ENCODE data around the gene CASK. TPM values are rescaled to one million over a fixed set of nuclear protein-coding genes. Genes with fewer than 3 reads are reported as not detected.
A peak's percentile ranks its signal among the peaks of the same experiment; 100 is the strongest.

Gene CASK
- total and polyA plus RNA-seq, 8 donors, result 7.3 to 82.0 (median 32.3) TPM

- WGBS, 5 donors, result 91 to 100% (median 97%) methylated on average over 1 of the region's 1 CpG
- Histone ChIP-seq H3K27ac (no peak overlapping the region), H3K4me3 (no peak overlapping the region), H3K9me3 (no peaks in the 10 kb centered on the region), H3K4me1 (no peaks in the 10 kb centered on the region), H3K27me3 (peaks cover 0 to 2% (median 0%) of the 10 kb centered on the region in 3 donors), H3K36me3 (peaks cover 0 to 20% (median 10%) of the 10 kb centered on the region in 4 donors)
- TF ChIP-seq POLR2A (IDR thresholded peaks at IDR 0.05) (no peak), POLR2AphosphoS5 (IDR thresholded peaks at IDR 0.05) (no peak), EP300 (IDR thresholded peaks at IDR 0.05) (no peak)
- TF ChIP-seq, protein P1, sequence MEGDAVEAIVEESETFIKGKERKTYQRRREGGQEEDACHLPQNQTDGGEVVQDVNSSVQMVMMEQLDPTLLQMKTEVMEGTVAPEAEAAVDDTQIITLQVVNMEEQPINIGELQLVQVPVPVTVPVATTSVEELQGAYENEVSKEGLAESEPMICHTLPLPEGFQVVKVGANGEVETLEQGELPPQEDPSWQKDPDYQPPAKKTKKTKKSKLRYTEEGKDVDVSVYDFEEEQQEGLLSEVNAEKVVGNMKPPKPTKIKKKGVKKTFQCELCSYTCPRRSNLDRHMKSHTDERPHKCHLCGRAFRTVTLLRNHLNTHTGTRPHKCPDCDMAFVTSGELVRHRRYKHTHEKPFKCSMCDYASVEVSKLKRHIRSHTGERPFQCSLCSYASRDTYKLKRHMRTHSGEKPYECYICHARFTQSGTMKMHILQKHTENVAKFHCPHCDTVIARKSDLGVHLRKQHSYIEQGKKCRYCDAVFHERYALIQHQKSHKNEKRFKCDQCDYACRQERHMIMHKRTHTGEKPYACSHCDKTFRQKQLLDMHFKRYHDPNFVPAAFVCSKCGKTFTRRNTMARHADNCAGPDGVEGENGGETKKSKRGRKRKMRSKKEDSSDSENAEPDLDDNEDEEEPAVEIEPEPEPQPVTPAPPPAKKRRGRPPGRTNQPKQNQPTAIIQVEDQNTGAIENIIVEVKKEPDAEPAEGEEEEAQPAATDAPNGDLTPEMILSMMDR (IDR thresholded peaks at IDR 0.05), result no peak
- intact Hi-C loops (cut with DNase I; ENCODE audit: low total_unique reads), result no loop called here
- DNase-seq, result no peak
These were observed 293.8 kb downstream of the CASK start for GRCh38 chrX:41629539-41629938.

DNA sequence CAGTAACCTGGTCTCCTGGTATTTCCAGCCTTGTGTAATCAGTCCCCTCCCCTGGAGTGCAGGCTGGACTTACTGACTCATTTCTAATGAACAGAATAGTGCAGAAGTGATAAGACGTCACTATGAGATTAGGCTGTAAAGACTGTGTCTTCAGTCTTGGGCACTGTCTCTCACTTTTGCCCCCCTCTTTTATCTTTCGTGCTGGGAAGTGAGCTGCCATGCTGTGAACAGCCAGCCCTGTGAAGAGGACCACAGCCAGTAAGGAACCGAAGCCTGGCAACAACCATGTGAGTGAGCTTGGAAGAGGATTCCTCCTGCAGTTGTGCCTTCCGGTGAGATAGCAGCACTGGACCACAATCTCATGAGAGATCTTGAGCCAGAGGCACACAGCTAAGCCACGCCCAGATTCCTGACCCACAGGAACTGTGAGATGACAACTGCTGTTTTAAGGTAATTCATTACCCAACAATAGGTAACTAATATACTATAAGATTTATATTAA lies 302.1 kb downstream of the CASK start:
- no peaks in the 10 kb centered on the region for H3K27me3 ChIP-seq
- TF ChIP-seq POLR2AphosphoS5 (IDR thresholded peaks at IDR 0.05), result no peak
- no peak for TF ChIP-seq POLR2A (IDR thresholded peaks at IDR 0.05)
- TF ChIP-seq, protein P1 (IDR thresholded peaks at IDR 0.05), result no peak
- no peak for TF ChIP-seq EP300 (IDR thresholded peaks at IDR 0.05)
- no peak overlapping the region for H3K4me3 ChIP-seq
- peak in 1 of 2 donors; percentile 6 for DNase-seq
- no peaks in the 10 kb centered on the region for H3K9me3 ChIP-seq
- WGBS, 5 donors, result 45 to 54% (median 51%) methylated on average over 4 to 5 of the region's 5 CpGs
- H3K36me3 ChIP-seq, result peaks cover 0 to 23% (median 15%) of the 10 kb centered on the region in 4 donors
- H3K27ac ChIP-seq, result no peak overlapping the region
- no peaks in the 10 kb centered on the region for H3K4me1 ChIP-seq
- intact Hi-C loops (cut with DNase I; ENCODE audit: low total_unique reads), result no loop called here

DNA sequence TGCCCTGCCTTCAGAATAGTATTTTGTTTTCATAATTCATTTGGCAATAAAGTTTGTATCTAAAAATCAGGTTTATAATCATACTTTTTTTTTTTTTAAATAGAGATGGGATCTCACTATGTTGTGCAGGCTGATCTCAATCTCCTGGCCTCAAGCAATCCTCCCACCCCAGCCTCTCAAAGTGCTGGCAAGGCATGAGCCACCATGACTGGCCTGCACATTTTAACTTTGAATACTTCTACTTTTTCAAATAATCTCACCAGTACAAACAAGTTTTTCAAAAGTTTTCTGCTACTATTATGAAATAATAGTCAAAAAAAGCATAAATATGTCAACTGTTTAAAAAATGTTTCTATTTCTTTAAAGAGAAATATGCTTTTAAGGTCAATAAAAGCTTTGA lies 304.1 kb downstream of the CASK start:
- DNase-seq, result no peak
- no peaks in the 10 kb centered on the region for H3K4me1 ChIP-seq
- H3K4me3 ChIP-seq, result no peak overlapping the region
- intact Hi-C loops (cut with DNase I; ENCODE audit: low total_unique reads), result no loop called here
- peaks cover 0 to 8% (median 7%) of the 10 kb centered on the region in 4 donors for H3K36me3 ChIP-seq
- H3K27ac ChIP-seq, result no peak overlapping the region
- H3K9me3 ChIP-seq, result no peaks in the 10 kb centered on the region
- H3K27me3 ChIP-seq, result no peaks in the 10 kb centered on the region
- TF ChIP-seq, protein P1 (IDR thresholded peaks at IDR 0.05), result no peak
- no peak for TF ChIP-seq POLR2A (IDR thresholded peaks at IDR 0.05)
- no peak for TF ChIP-seq POLR2AphosphoS5 (IDR thresholded peaks at IDR 0.05)

- intact Hi-C loops (cut with DNase I; ENCODE audit: low total_unique reads), result no loop called here
- Histone ChIP-seq H3K27me3 (no peaks in the 10 kb centered on the region), H3K9me3 (no peaks in the 10 kb centered on the region), H3K4me3 (no peak overlapping the region), H3K27ac (no peak overlapping the region), H3K4me1 (no peaks in the 10 kb centered on the region), H3K36me3 (no peaks in the 10 kb centered on the region)
- TF ChIP-seq POLR2AphosphoS5 (IDR thresholded peaks at IDR 0.05) (no peak), EP300 (IDR thresholded peaks at IDR 0.05) (no peak), POLR2A (IDR thresholded peaks at IDR 0.05) (no peak)
- TF ChIP-seq, protein P1 (IDR thresholded peaks at IDR 0.05), result no peak
- no peak for DNase-seq
- 77 to 96% (median 92%) methylated on average over 3 of the region's 3 CpGs for WGBS, 5 donors
These were observed 306.4 kb downstream of the CASK start for GRCh38 chrX:41616935-41617334.

Measured in stomach (tissue), 9 donors.